Stomach smooth muscle (tissue), 2 donors: ENCODE data around the gene EPB41L5.
"Not testable (repeated sequence)": the region's sequence is repeated elsewhere in the genome, so short reads cannot be mapped to it uniquely, and the experiment has no call there.

ENCODE experiments used
- H3K27ac ChIP-seq: one replicate; pipeline ENCODE4 v1.7.0; 2013; ENCODE audit warnings: mild to moderate bottlenecking, low read length, inconsistent platforms
- H3K27me3 ChIP-seq, 2 donors: one replicate each; pipeline ENCODE4 v1.7.0; 2013; ENCODE audit warnings: low read length in 2 of 2; ENCODE audit not compliant: insufficient read depth in 2 of 2, control insufficient read depth in 1 of 2
- H3K36me3 ChIP-seq, 2 donors: one replicate each; pipeline ENCODE4 v1.7.0; 2013; ENCODE audit warnings: low read length in 2 of 2; ENCODE audit not compliant: control insufficient read depth in 2 of 2, insufficient read depth in 2 of 2
- H3K4me1 ChIP-seq: one replicate; pipeline ENCODE4 v1.7.0; 2013; ENCODE audit warnings: low read length; ENCODE audit not compliant: control insufficient read depth, insufficient read depth
- H3K4me3 ChIP-seq, 2 donors: one replicate each; pipeline ENCODE4 v1.7.0; 2013; ENCODE audit warnings: low read length in 2 of 2
- H3K9ac ChIP-seq, 2 donors: one replicate each; pipeline ENCODE4 v1.7.0; 2013; ENCODE audit warnings: low read length in 2 of 2, mild to moderate bottlenecking in 1 of 2
- H3K9me3 ChIP-seq, 2 donors: one replicate each; pipeline ENCODE4 v1.7.0; 2013; ENCODE audit warnings: low read length in 2 of 2; ENCODE audit not compliant: control insufficient read depth in 2 of 2
- donor health status: healthy.
- donor health status: Pancreatic carcinoma.

EPB41L5 gene

DNA sequence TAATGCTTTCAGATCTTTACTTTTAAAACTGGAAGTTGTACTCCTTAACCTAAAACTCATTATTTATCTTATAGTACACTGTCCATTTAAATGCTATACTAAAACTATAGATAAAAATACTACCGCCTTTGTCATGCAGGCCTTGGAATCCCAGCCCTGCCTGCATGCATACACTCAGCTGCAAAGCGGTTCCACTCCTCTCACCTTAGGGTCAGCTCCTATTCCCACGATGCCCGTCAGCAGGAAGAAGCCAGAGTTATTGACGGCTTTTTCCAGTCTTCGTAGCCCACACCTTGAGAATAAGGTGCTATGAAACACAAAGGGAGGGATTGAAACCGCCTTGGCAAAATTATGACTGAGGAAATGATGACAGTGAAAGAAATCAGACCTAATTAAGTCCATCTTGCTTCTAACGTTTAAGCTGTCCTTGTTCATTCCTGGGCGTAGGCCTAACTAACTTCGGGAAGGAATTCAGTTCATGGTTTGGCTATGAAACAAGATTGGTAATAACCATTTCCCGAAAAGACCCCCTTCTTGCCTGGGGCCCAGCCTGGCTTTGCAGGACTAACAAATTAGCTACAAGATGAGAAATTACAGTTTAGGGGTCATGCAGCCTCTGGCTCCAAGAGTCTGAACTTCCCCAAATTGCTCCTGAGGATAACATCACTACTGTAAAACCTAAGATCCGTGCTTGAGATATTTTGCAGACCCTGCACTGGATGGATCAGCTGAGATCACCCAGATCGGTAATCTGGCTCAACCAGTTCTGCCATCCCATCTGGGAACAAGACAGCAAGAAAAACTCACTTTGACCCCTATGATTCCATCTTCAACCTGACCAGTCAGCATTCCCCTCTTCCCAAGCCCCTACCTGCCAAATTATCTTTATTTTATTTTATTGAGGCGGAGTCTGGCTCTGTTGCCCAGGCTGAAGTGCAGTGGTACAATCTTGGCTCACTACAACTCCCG lies 17.1 kb downstream of the EPB41L5 start:
- no peaks in the 10 kb centered on the region for H3K4me1 ChIP-seq
- no peaks in the 10 kb centered on the region for H3K27me3 ChIP-seq
- H3K27ac ChIP-seq: no peak overlapping the region
- peaks cover 0 to 2% of the 10 kb centered on the region in 2 donors for H3K36me3 ChIP-seq
- H3K9ac ChIP-seq: no peak overlapping the region
- no peaks in the 10 kb centered on the region for H3K9me3 ChIP-seq
- H3K4me3 ChIP-seq: no peak overlapping the region

DNA sequence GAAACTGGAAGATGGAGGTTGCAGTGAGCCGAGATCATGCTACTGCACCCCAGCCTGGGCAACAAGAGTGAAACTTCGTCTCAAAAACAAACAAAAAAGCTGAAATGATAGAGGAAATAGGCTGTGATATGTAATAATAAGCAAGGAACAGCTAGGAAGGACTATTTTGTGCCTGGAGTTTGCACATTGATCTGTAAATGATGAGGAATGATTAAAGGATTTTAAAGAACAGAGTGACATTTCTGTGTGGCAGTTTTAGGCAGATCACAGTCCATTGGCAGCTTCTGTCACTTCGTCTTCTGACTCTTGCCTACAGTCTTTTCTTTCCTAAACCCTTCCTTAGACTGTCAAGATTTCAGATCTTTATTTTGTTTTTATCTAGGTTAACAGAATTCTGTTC lies 19.4 kb downstream of the EPB41L5 start:
- H3K4me3 ChIP-seq: no peak overlapping the region
- no peak overlapping the region for H3K9ac ChIP-seq
- no peaks in the 10 kb centered on the region for H3K9me3 ChIP-seq
- peaks cover 0 to 1% of the 10 kb centered on the region in 2 donors for H3K36me3 ChIP-seq
- no peaks in the 10 kb centered on the region for H3K4me1 ChIP-seq
- H3K27me3 ChIP-seq: no peaks in the 10 kb centered on the region
- H3K27ac ChIP-seq: no peak overlapping the region

DNA sequence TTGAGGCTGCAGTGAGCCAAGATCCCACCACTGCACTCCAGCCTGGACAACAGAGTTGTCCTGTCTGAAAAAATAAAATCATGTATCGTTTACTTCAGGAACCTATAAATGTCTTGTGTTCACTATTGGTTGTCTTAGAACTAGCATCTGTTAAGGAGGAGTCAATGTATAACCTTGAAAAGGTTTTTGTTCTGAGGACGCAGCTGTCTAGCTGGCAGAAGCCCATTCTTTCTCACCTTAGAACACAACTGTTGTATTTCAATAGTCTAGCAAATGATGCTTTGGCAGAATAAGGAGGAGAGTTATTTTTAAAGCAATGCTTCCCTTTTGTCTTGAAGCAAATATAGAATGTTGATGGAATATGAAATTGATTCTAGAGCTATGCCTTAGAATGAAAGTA lies 21.1 kb downstream of the EPB41L5 start:
- Histone ChIP-seq H3K27ac (no peak overlapping the region), H3K9me3 (no peaks in the 10 kb centered on the region), H3K4me1 (no peaks in the 10 kb centered on the region), H3K27me3 (no peaks in the 10 kb centered on the region), H3K9ac (no peak overlapping the region), H3K4me3 (no peak overlapping the region), H3K36me3 (no peaks in the 10 kb centered on the region)

DNA sequence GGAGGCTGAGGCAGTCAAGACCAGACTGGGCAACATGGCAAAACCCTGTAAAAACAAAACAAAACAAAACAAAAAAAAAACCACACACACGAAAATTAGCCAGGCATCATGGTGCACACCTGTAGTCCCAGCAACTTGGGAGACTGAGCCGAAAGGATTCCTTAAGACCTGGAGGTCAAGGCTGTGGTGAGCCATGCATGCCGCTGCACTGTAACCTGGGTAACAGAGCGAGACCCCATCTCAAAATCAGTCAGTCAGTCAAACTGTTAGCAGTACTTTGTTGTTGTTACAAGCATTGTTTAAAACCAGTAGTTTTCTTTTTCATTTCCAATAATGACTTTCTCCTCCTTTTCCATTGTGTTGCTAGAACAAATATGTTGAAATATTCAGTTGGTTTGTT lies 21.7 kb downstream of the EPB41L5 start:
- Histone ChIP-seq H3K9ac (no peak overlapping the region), H3K36me3 (no peaks in the 10 kb centered on the region), H3K4me3 (no peak overlapping the region), H3K9me3 (no peaks in the 10 kb centered on the region), H3K4me1 (no peaks in the 10 kb centered on the region), H3K27ac (no peak overlapping the region), H3K27me3 (no peaks in the 10 kb centered on the region)

DNA sequence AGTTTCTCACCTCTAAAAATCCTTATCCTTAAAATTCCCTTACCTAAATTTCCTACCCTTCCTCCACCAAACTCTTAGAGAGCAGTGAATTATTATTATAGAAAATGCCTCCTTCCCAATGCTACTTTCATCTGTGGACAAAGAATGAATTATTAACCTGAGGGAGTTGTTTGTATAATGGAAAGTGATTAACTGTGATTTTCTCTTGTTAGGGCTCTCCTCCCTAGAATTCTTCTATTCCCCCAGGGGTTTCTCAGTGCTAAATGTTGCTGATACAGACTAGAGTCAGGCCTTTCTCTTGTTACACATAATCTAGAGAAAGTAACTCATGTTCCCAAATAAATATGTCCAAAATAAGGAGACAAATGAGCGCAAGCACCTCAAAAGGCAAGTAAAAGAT lies 23.3 kb downstream of the EPB41L5 start:
- Histone ChIP-seq H3K4me3 (no peak overlapping the region), H3K27me3 (no peaks in the 10 kb centered on the region), H3K27ac (no peak overlapping the region), H3K9ac (no peak overlapping the region), H3K9me3 (no peaks in the 10 kb centered on the region), H3K4me1 (no peaks in the 10 kb centered on the region), H3K36me3 (no peaks in the 10 kb centered on the region)

DNA sequence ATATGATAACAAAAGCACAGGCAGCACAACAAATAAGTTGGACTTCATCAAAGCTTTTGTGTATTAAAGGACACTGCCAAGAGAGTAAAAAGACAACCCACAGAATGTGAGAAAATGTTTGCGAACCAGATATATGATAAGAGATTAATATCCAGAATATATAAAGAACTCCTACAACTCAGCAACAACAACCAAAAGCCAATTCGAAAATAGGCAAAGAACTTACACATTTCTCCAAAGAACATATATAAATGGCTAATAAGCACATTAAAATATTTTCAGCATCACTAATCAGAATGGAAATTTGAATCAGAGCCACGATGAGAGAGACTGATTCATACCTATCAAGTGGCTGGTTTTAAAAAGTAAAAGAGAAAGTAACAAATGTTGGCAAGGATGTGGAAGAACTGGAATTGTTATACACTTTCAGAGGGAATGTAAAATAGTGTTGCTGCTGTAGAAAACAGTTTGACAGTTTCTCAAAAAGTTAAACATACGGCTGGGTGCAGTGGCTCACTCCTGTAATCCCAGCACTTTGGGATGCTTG lies 25.2 kb downstream of the EPB41L5 start:
- H3K36me3 ChIP-seq: no peaks in the 10 kb centered on the region
- no peaks in the 10 kb centered on the region for H3K4me1 ChIP-seq
- no peak overlapping the region for H3K27ac ChIP-seq
- no peaks in the 10 kb centered on the region for H3K27me3 ChIP-seq
- H3K4me3 ChIP-seq: no peak overlapping the region
- no peaks in the 10 kb centered on the region for H3K9me3 ChIP-seq
- no peak overlapping the region for H3K9ac ChIP-seq

DNA sequence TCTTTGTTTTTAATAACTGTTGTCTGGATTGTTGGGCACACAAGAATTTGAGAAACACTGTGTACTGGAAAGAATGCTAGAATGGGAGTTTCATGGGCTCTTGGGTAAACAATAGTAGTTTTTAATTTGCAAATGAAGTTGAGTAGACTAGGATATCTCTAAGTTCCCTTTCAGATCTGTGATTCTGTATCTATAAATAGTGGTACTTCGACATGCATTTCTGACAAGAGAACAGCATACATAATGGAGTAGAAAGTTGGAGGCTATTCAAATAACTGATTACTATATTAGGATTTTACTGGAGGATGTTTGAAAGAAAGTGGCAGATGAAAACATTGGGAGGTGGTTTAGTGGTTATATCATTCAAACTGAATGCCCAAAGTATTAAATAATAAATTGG lies 29.5 kb downstream of the EPB41L5 start:
- Histone ChIP-seq H3K9ac (no peak overlapping the region), H3K27ac (no peak overlapping the region), H3K27me3 (no peaks in the 10 kb centered on the region), H3K36me3 (no peaks in the 10 kb centered on the region), H3K9me3 (no peaks in the 10 kb centered on the region), H3K4me1 (no peaks in the 10 kb centered on the region), H3K4me3 (peak overlapping the region in 1 of 2 donors; percentile 16)

DNA sequence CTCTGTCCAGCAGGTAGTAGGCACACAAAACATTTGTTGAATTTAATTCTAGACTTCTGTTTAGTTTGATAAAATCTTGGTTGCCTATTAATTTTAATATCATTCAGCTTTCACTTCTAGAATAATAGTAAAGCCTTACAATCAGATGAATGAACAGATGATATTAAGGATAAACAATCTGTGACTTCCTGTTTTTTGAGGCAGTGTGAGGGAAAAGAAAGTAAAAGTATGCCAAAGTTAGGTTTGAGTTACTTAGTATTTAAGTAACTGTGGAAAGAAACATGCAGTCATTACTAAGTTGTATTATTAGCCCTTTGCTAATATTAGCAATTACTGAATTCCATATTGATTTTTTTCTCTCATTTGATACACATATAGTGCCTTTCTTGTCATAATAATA lies 31.5 kb downstream of the EPB41L5 start:
- H3K9ac ChIP-seq: no peak overlapping the region
- H3K27me3 ChIP-seq: no peaks in the 10 kb centered on the region
- no peaks in the 10 kb centered on the region for H3K9me3 ChIP-seq
- no peak overlapping the region for H3K27ac ChIP-seq
- H3K4me1 ChIP-seq: no peaks in the 10 kb centered on the region
- no peaks in the 10 kb centered on the region for H3K36me3 ChIP-seq
- H3K4me3 ChIP-seq: no peak overlapping the region

DNA sequence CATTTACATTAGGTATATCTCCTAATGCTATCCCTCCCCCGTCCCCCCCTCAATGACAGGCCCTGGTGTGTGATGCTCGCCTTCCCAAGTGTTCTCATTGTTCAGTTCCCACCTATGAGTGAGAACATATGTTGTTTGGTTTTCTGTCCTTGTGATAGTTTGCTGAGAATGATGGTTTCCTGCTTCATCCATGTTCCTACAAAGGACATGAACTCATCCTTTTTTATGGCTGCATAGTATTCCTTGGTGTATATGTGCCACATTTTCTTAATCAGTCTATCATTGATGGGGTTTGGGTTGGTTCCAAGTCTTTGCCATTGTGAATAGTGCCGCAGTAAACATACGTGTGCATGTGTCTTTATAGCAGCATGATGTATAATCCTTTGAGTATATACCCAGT lies 32.9 kb downstream of the EPB41L5 start:
- not testable (repeated sequence) for H3K9ac ChIP-seq, H3K9me3 ChIP-seq, H3K36me3 ChIP-seq, H3K27me3 ChIP-seq, H3K4me1 ChIP-seq, H3K4me3 ChIP-seq, H3K27ac ChIP-seq

DNA sequence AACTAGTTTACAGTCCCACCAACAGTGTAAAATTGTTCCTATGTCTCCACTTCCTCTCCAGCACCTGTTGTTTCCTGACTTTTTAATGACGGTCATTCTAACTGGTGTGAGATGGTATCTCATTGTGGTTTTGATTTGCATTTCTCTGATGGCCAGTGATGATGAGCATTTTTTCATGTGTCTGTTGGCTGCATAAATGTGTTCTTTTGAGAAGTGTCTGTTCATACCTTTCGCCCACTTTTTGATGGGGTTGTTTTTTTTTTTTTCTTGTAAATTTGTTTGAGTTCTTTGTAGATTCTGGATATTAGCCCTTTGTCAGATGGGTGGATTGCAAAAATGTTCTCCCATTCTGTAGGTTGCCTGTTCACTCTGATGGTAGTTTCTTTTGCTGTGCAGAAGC lies 33.4 kb downstream of the EPB41L5 start:
- H3K4me1 ChIP-seq, H3K27me3 ChIP-seq, H3K27ac ChIP-seq, H3K4me3 ChIP-seq, H3K9me3 ChIP-seq, H3K36me3 ChIP-seq, H3K9ac ChIP-seq: not testable (repeated sequence)

DNA sequence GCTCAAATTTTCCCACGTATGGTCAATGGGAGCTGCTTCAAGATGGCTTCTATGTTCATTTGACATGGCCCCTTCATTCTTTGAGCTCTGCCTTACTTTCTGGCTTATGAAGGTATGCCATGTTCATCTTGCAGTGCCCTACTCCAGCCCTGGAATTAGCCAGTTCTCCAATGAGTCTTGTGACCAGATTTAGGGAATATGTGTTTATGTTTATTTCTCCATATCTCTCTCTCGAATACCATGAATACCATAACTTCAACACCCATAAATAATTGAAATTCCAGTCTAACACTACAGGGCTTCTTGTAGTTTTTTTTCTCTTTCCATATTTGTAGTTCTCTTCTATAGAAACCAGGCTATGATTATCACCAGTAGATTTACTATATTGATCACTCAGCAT lies 39.7 kb downstream of the EPB41L5 start:
- H3K9ac ChIP-seq: no peak overlapping the region
- no peak overlapping the region for H3K27ac ChIP-seq
- no peaks in the 10 kb centered on the region for H3K9me3 ChIP-seq
- H3K27me3 ChIP-seq: no peaks in the 10 kb centered on the region
- no peaks in the 10 kb centered on the region for H3K36me3 ChIP-seq
- H3K4me1 ChIP-seq: no peaks in the 10 kb centered on the region
- H3K4me3 ChIP-seq: no peak overlapping the region
